ENCODE results near the gene DYNC2H1. TPM values are rescaled to one million over a fixed set of nuclear protein-coding genes. Genes with fewer than 3 reads are reported as not detected.

DYNC2H1 gene
- total RNA-seq, 1 donor from 2014 or later: 94.1 TPM

DNA sequence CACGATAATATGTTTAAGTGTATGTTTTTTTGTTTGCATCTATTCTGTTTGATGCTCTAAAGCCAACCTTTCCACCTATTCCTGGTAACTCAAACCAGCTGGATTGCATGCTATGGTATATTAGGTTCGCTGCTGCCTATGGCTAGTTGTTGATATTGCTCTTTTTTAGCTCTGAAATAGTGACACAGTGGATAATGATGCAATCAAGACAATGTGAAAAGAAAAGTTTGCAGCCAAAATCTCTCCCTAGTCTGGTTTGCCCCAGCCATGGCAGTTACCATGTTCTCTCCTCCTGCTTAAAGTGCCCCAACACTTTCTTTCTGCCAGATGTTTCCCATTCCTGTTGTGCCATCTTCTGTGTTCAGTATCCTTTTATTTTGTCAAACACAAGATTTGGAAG lies 269.7 kb downstream of the DYNC2H1 start:
- DNase-seq: no peak

DNA sequence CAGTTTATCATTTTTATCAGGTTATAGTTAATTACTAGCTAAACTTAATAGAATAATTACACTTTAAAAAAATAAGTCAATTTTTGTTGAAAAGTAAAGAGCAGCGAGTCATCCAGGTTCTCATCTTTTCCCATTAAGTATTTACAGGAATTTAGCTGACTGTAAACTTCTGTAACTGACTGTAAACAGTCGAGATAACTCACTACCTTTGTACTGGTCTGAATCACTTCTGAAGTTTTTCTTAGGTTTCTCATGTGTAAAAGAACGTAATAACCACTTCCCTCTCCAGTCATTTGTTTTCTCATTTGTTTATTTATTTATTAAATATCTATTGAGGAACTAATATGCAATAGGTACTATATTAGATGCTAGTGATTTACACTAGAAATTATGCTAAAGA lies 270.8 kb downstream of the DYNC2H1 start:
- DNase-seq: no peak

DNA sequence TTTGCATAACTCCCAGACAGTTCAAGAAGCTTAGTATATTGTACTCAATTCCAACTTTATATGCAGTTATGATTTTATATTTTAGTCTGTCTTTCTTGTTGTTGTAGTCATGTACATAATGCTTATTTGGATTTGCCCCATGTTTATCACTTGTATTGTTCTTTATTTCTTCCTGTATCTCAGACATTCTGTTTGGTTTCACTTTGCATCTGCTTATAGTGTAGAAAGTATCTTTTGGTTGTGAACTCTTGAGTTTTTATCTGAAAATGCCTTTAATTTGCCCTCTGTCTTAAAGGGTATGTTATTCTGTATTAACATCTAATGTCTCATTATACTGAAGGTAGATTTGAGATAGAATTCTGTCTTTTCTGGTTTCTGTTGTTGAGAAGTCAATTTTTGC lies 275.4 kb downstream of the DYNC2H1 start:
- DNase-seq: no peak

GRCh38 chr11:103395612-103396011 lies 286.4 kb downstream of the DYNC2H1 start:
- no peak for DNase-seq

DNA sequence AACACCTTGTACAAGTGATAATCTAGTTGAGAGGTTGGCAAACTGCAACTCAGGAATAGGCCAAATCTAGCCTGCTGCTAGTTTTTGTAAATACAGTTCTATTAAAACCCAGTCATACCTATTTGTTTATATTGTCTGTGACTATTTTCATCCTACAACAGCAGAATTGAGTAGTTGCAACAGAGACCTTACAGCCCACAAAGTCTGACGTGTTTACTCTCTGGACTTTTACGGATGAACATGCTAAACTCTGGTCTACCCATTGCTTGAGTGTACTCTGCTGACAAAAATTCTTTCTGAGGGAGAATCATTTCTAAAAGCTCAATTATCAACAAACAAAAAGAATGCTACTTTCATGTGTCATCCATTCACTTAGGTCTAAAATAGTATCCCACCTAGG lies 287.0 kb downstream of the DYNC2H1 start:
- DNase-seq: no peak

DNA sequence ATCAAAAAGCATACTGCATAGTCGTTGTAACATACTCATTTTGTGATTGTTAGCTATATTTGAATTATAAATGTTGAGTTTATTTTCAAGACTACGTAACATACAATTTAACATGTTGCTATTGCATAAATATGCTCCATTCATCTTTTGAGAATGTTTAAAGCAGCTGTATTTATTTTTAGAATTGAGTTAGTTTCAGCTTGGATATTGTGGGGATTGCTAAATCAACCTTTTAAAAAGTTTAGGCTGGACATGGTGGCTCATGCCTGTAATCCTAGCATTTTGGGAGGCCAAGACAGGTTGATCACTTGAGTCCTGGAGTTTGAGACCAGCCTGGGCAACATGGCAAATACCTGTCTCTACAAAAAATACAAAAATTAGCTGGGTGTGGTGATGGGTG lies 288.1 kb downstream of the DYNC2H1 start:
- no peak for DNase-seq

GRCh38 chr11:103398829-103399228 lies 289.6 kb downstream of the DYNC2H1 start:
- no peak for DNase-seq

DNA sequence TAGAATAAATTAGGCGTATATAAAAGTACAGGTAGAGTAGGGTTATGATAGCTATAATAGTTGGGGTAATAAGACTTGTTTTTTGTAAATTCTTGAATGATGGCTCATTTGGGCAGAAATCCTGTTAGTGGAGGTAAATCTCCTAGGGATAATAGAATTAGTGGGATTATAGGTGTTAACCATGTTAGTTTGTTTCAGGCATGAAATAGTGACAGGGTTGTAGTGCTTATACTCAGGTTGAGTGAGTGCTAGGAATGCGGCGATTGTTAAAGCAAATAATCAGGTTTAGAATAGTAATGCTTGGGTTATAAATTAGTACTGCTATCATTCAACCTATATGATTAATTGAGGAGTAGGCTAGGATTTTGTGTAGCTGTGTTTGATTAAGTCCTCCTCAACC lies 297.1 kb downstream of the DYNC2H1 start:
- DNase-seq: no peak

- no peak for DNase-seq
Observed at GRCh38 chr11:103407641-103408040, 298.4 kb downstream of the DYNC2H1 start.

DNA sequence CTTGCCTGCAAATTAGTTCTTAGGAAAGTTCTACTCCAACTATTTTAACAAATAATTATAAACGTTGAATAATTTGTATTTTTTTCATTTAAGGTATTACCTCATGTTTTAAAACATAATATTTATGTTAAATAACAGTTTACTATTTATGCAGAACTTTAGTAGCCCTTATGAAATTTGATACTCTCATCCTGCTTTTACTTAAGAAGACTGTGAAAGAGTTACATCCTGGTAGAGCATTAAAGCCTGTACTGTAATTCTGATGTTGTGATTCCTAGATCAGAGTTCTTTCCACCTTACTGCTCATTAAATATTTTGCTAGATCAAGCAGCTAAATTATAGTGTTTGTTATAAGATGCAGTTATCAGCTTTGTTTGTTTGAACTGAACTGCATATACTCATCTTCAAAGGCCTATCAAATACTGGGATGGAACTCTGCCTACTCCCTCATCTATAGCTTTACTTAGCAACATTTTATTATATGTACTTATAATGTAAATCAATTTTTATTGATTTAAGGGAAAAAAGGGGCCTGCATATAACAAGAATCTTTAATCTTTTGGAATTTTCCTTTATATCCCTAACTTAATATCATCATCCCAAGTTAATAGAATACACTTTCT lies 304.2 kb downstream of the DYNC2H1 start:
- no peak for DNase-seq

DNA sequence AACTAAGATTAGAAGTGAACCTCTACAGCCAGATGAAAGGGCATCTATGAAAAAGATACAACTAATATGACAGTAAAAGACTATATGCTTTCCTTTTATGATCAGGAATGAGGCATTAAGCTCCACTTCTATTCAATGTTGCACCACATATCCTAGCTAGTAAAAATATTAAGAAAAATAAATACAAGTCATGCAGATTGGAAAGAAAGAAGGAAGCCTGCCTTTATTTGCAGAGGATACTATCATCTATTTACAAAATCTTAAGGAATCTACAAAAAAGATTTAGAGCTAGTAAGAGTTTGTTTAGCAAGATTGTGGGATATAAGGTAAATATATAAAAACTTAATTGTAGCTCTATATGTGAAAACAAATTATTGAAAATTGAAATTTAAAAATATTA lies 308.8 kb downstream of the DYNC2H1 start:
- no peak for DNase-seq

GRCh38 chr11:103420593-103420992 lies 311.4 kb downstream of the DYNC2H1 start:
- no peak for DNase-seq

GRCh38 chr11:103433386-103434072 lies 324.3 kb downstream of the DYNC2H1 start:
- no peak for DNase-seq

DNA sequence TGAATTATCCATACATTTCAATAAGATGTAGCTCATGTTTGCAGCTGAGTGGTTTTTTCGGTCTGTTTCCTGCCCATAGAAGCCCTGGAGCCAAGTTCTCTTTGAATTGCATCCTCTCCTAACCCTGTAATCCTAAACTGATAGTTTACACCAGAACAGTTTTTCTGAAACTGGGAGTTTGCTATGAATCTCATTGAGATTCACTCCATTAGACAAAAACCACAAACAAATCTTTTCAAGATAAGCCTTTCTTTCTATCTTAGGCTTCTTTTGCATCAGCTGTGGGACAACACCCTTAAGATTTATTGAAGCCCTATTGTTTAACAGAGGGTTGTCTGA lies 324.8 kb downstream of the DYNC2H1 start:
- no peak for DNase-seq

DNA sequence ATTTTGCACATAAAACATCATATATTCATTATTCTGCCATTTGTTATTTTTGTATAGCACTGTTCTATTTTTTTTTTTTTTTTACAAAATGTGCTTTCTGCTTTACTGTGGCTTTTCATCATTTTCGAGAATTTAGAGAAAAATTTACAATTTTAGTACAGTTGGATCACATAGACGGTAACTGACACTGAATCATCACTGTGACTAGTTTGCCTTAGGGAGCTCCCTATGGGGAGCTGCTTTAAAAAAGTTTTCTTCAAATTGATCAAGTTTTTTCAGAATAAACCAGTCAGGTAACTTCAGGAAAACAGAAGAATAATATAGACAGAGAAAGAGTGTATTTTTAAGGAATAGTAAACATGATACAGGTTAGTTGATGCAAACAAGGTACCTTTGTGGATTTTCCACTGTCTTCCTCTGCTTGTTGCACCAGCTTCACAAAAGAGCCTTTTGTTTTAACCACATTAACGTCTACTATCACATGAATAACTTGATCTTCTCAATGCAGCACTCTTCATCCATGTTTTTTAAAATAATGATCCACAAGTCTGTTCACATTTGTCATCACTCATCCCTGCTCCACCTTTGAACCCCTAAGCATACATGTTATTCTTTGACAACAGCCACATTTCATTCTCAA lies 327.0 kb downstream of the DYNC2H1 start:
- no peak for DNase-seq

GRCh38 chr11:103441021-103441420 lies 331.8 kb downstream of the DYNC2H1 start:
- no peak for DNase-seq

- DNase-seq: no peak
Observed at GRCh38 chr11:103448966-103449365, 339.7 kb downstream of the DYNC2H1 start.

DNA sequence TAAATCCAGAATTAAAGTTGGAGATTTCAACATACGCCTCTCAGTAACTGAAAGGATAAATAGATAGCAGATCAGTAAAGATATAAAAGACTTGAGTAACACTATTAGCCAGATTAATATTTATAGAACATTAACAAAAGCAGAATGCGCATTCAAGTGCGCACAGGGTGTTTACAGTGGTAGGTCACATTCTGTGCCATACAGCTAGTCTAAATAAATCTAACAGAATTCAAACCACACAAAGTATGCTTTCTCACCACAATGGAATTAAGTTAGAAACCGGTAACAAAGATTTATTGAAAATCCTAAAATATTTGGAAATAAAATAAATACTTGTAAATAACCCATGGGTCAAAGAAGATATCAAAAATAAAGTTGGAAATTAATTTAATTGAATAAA lies 341.0 kb downstream of the DYNC2H1 start:
- no peak for DNase-seq

DNA sequence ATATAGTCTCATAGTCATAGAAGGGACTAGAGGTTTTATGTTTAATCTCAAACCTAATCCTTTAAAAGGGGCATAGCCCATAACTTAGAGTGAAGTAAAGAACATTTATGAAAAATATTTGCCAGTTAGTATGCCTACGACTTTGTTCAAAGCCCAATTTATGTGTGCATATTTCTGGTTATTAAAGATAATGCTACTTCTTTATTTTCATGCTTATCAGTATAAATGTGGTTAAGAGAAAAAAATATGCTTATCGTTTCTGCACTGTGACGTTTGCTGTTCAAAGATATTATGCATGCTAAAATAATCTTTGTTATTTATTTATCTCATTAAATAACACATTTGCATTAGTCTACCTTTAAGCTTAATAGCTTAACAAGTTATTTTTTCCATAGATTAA lies 343.9 kb downstream of the DYNC2H1 start:
- DNase-seq: no peak

- no peak for DNase-seq
Observed at GRCh38 chr11:103453915-103454709, 344.9 kb downstream of the DYNC2H1 start.

DNA sequence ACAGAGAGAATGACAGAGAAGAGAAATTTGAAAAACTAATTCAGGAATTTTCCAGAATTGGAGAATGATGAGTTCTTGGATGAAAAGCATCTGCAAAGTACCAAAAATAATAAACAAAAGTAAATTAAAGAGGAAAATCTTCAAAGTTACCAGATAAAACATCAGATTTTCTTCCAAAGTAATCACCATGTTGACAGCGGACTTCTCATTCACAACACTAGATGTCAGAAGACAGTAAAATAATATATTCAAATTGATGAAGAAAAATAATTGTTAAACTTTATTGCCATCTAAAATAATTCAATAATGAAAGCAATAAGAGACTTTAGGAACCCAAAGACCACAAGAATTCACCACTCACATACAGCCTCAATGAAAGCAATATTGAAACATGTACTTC lies 355.2 kb downstream of the DYNC2H1 start:
- DNase-seq: no peak

- no peak for DNase-seq
Observed at GRCh38 chr11:103465555-103466140, 356.4 kb downstream of the DYNC2H1 start.

DNA sequence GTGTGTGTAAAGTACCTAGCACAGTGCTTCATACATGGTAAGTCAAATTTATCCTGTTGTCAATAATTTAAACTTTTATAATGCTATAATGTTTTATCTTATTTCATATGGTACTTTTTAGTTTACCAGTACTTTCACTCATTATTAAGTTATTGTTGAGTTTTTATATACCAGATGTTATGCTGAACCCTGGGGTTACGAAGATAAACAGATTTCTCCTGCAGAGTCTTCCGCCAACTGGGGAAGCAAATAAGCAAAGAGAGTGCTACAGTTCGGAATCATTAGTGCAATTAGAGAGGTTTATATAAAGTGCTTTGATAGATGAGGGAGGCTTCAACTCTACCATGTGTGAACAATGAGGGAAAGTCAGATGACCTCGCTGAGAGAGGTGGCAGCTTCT lies 362.3 kb downstream of the DYNC2H1 start:
- DNase-seq: no peak
